Pulmonary artery endothelial cell (primary cell): ENCODE measurements around the gene ASIC2. TPM values are rescaled to one million over a fixed set of nuclear protein-coding genes. Genes with fewer than 3 reads are reported as not detected.

Source experiments
- DNase-seq: peaks from one replicate; pipeline ENCODE4 v3.0.0-alpha.2; 2011; ENCODE audit warnings: low read depth, low spot score
- total RNA-seq: library from RNA; depleted of rRNA; stranded (reverse); fragments of >200 nt; gene quantifications from 2 replicates; pipeline ENCODE4 v1.2.3, GENCODE V29; 2014

The ASIC2 gene
- total RNA-seq, 1 donor from 2014 or later, result under 0.01 TPM

DNA sequence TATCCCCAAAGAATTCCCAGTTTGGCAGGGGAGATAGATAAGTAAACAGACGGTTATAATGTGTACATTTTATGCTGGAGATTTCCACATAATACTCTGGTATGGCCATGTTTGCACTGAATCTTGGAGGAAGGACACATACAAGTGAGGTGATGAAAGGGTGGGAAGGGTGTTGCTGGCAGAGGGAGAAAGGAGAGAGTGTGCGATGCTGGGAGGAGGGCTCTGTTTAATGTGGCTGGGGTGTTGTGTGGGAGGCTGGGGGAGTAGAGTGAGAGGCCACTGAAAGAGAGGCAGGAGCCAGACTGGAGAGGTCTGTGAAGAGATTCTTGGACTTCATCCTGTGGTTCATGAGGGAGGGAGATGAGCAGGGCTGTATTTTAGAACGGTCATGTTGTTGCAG lies 213.9 kb downstream of the ASIC2 start:
- no peak for DNase-seq

- no peak for DNase-seq
These were observed 216.1 kb downstream of the ASIC2 start for GRCh38 chr17:33076979-33077378.

DNA sequence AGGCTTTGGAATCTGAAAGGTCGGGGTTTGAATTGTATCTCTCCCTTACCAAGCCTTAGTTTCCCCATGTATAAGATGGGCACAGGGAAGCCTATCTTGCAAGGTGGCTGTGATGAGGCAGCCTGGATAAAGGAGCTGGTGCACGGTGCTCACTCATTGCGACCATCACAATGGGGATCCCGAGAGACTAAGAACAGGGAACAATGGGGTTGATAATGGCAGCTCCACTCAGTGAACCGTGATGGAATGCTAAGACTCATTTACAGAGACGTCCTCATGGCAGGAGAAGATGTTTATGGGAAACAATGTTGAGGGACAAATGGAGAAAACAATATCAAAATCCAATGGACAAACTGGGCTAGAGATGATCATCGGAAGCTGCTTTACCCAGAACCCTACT lies 219.7 kb downstream of the ASIC2 start:
- no peak for DNase-seq

DNA sequence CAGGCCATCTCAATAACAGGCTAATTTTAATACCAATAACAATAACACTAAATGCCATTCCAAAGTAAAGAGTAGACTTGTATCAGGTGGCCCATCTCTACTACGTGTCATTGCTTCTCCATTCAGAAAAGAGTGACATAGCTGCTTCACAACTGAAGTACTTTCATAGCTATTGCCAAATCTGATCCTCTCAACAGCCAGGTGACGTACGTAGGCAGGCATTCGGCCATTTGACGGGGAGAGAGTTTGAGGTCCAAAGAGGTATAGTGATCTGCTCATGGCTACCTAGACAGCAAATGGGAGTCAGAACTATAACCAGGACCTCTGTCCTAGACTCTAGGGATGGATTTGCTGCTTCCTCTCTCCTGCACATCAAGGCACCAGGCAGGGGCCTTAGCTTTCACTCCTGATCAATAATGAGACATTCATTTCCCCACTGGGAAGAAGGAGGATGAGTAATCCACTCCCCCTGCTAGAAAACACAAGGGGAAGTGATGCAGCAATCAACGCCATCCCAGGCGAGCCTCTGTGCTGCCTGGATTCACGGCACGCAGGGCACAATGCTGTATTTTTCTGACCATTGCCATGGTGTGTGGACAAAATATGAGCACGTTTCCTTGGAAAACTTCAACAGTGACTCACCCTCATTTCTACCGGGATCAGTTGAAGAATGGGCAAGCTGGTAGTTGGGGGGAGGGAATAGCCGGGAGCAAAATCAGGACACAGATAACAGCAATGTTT lies 220.5 kb downstream of the ASIC2 start:
- no peak for DNase-seq

DNA sequence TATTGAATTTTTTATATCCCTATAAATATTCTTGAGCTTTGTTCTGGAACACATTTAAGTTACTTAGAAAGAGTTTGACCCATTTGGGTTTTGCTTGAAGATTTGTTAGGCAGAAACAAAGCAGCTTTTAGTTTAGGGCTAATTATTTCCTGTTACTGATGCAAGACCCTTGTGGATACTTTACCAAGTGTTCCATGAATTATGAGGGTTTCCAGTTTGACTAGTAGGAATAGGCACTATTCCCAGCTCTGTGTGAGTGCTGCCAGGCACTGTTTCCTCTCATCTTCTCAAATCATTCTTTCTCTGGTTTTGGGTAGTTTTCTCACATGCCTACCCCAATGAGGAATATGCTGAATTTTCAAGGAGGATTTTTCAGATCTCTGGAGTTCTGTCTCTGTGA lies 221.4 kb downstream of the ASIC2 start:
- no peak for DNase-seq

- no peak for DNase-seq
These were observed 235.5 kb downstream of the ASIC2 start for GRCh38 chr17:33057564-33057963.

DNA sequence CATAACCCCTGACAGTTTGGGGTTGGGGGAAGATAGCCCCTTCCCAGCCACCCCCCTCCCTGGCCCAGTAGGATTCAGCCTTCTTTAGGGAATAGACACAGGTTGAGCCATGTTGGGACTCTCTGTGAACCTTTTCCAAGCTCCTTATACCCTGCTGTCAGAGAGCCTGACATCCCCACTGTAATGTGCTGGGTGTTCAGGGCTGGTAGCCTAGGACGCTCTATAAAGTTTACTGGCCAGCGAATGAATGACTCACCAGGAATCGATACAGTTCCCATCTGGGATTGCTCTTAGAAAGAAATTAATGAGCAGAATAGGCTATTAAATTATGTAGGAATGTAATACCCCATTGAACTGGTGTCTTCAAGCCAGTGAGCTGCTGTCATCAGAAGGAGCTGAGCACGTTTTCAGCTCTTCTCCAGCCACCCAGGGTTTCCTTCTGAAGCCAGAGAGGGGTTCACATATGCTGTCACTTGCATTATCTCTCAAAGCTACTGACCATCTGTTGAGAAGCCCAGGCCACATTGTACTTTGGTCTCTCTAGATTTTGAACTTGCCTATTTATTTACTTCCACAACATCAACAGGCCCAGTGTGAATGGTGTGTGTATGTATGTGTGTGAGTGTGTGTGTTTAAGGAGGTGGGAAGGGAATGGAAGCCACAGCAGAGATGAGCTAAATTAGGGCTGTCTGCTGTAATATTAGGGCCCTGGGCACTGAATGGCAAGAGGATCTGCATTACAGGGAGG lies 236.5 kb downstream of the ASIC2 start:
- DNase-seq, result no peak

- DNase-seq, result no peak
These were observed 237.3 kb downstream of the ASIC2 start for GRCh38 chr17:33055746-33056145.

GRCh38 chr17:33055171-33055611 lies 237.9 kb downstream of the ASIC2 start:
- DNase-seq, result no peak

DNA sequence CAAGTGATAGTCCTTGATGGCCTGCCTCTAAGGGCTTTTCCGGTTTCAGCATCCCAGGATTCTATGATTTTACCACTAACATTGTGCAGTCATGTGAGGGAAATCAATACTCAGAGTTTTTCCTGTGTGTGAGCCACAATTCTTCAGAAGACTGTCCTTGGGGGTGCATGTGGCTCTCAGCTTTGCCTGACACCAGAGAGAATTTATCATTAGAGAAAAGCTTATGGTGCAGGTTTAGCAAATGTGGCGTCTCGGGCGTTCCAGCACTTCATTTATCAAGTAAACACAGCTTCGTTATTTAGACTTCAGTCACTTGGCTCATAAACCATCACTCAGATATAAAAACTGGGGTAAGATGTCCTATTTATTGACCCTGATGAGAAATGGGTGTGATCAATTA lies 238.7 kb downstream of the ASIC2 start:
- DNase-seq, result no peak

- DNase-seq, result no peak
These were observed 239.4 kb downstream of the ASIC2 start for GRCh38 chr17:33053676-33054075.

DNA sequence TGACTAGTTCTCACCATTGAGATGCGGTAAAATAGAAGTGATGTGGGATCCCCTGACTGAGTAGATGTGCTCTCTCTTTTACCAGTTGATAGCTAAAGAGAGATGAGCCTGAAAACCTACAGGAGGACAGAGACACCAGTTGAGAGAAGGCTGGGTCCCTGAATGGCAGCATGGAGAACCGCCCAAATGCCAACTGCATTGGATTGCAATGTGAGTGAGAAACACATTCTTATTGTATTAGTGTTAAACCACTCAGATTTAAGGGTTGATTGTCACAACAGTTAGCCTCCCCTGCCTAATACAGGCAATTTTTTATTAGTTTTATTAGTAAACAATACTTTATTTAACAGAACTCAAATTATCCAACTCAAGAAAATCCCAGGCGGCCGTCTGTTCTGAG lies 240.2 kb downstream of the ASIC2 start:
- no peak for DNase-seq

- no peak for DNase-seq
These were observed 242.4 kb downstream of the ASIC2 start for GRCh38 chr17:33050611-33051140.

GRCh38 chr17:33049781-33050414 lies 243.2 kb downstream of the ASIC2 start:
- no peak for DNase-seq

DNA sequence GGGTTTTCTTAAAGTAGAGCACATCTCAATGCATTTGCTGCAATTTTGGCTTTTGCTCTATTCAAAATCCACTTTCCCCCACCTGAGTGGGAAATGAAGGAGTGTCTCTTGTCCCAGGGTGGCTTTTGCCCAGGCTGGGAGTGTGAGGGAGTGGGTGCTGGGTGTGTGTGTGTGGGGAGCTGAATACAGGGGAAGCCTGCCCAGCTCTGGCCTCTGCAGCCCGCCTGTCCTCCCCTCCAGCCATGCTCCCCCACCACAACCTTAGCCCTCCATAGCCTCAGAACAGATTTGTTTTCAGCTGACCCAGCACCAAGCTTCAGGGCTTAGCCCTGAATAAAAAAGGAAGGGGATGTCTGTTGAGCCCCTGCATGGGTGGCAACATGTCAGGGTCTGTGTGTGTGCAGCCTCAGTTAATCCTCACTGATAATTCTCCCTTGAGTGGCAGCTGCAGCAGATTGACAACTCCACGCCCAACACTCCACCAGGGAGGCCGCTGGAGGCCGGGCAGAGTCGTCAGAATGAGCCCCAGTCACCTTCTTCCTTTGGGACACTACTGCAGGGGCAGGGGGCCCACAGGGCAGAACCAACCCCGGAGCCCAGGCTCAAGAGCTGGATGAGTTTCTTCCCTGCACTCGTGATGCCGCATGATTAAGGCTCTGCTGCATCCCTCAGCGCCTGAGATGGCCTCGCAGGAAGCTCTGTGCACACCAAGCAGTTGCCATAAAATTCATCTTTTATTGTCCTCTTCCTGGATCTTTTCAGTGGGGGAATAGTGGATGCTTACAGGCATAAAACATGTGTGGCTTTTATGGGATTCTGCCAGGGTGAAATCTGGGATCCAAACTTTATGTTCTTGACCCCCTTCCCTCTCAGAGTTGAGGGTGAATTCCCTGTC lies 246.5 kb downstream of the ASIC2 start:
- no peak for DNase-seq

GRCh38 chr17:33045216-33045615 lies 247.9 kb downstream of the ASIC2 start:
- DNase-seq, result no peak

- DNase-seq, result no peak
These were observed 248.3 kb downstream of the ASIC2 start for GRCh38 chr17:33044771-33045170.

GRCh38 chr17:33040461-33040860 lies 252.6 kb downstream of the ASIC2 start:
- DNase-seq, result no peak

GRCh38 chr17:33039874-33040273 lies 253.2 kb downstream of the ASIC2 start:
- DNase-seq, result no peak

DNA sequence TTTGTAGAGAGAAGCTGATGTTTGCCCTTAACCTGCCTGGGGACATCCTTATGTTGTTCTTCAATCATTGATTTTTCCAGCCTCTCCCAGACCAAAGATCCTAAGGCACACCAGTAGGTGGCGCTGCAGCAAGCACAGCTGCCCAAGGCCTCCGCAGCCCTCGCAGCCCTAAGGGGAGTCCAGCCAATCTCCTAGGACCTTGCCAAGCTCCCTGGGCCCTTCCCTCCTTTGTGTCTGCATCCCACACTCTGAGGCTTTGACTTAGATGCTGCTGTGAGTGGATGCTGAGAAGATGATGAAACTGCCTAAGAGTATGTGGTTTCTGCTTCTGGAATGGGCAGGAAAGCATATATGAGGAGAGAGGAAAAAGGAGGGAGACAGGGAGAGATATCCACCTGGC lies 254.4 kb downstream of the ASIC2 start:
- no peak for DNase-seq

- no peak for DNase-seq
These were observed 259.9 kb downstream of the ASIC2 start for GRCh38 chr17:33033176-33033575.
